GM06990 (cell line): ENCODE data around the gene FRMD4A.
A peak's percentile ranks its signal among the peaks of the same experiment; 100 is the strongest.

Source experiments
- DNase-seq: peaks from one replicate; pipeline ENCODE4 v3.0.0-alpha.2; 2011; ENCODE audit not compliant: insufficient read length; ENCODE audit errors: extremely low read depth
- H3K27me3 ChIP-seq: replicated peaks from 2 replicates; pipeline ENCODE4 v1.6.0; 2011; ENCODE audit warnings: low read length; ENCODE audit not compliant: control insufficient read depth, insufficient read depth
- H3K36me3 ChIP-seq: 2 replicates; pipeline ENCODE4 v1.5.1; 2011; ENCODE audit warnings: low read length; ENCODE audit not compliant: control insufficient read depth, insufficient read depth
- H3K4me3 ChIP-seq: replicated peaks from 2 replicates; pipeline ENCODE4 v1.5.1; 2011; ENCODE audit warnings: low read depth, mild to moderate bottlenecking, control low read depth, low read length
- CTCF ChIP-seq: IDR thresholded peaks from 2 replicates; pipeline ENCODE4 v1.5.1; 2011; ENCODE audit warnings: low read length, control low read depth, mild to moderate bottlenecking, inconsistent platforms; ENCODE audit not compliant: insufficient read depth, poor library complexity, severe bottlenecking

Gene FRMD4A

GRCh38 chr10:14190702-14191101, 140.0 kb downstream of the FRMD4A start:
- DNase-seq, result no peak
- Histone ChIP-seq H3K4me3 (no peak overlapping the region), H3K36me3 (no peaks in the 10 kb centered on the region), H3K27me3 (no peaks in the 10 kb centered on the region; the same call in 1 of the 2 replicates)
- TF ChIP-seq CTCF, result no peak

GRCh38 chr10:14186245-14186644, 144.5 kb downstream of the FRMD4A start:
- Histone ChIP-seq H3K27me3 (no peaks in the 10 kb centered on the region; the same call in 1 of the 2 replicates), H3K36me3 (no peaks in the 10 kb centered on the region), H3K4me3 (no peak overlapping the region)
- TF ChIP-seq CTCF, result peak; percentile 47
- no peak for DNase-seq

- DNase-seq, result peak; percentile 86
- TF ChIP-seq CTCF, result peak; percentile 23
- no peak overlapping the region for H3K4me3 ChIP-seq
- no peaks in the 10 kb centered on the region for H3K36me3 ChIP-seq
- no peaks in the 10 kb centered on the region for H3K27me3 ChIP-seq
Measured at GRCh38 chr10:14185316-14186045, 145.2 kb downstream of the FRMD4A start.

- no peaks in the 10 kb centered on the region for H3K27me3 ChIP-seq
- peak overlapping the region; percentile 42 for H3K4me3 ChIP-seq
- no peak for TF ChIP-seq CTCF
- H3K36me3 ChIP-seq, result no peaks in the 10 kb centered on the region
- peak; percentile 77 for DNase-seq
Measured at GRCh38 chr10:14184841-14185315, 145.8 kb downstream of the FRMD4A start.

- no peak overlapping the region for H3K4me3 ChIP-seq
- DNase-seq, result no peak
- TF ChIP-seq CTCF, result no peak
- no peaks in the 10 kb centered on the region for H3K27me3 ChIP-seq
- H3K36me3 ChIP-seq, result no peaks in the 10 kb centered on the region
Measured at GRCh38 chr10:14182781-14183180, 147.9 kb downstream of the FRMD4A start.
